Fibroblast of skin of back (primary cell): ENCODE results near the gene SPART.
A peak's percentile ranks its signal among the peaks of the same experiment; 100 is the strongest.
"Not testable (repeated sequence)": the region's sequence is repeated elsewhere in the genome, so short reads cannot be mapped to it uniquely, and the experiment has no call there.

Source experiments
- DNase-seq: peaks from one replicate; pipeline ENCODE4 v3.0.0-alpha.2; 2013

Gene SPART

DNA sequence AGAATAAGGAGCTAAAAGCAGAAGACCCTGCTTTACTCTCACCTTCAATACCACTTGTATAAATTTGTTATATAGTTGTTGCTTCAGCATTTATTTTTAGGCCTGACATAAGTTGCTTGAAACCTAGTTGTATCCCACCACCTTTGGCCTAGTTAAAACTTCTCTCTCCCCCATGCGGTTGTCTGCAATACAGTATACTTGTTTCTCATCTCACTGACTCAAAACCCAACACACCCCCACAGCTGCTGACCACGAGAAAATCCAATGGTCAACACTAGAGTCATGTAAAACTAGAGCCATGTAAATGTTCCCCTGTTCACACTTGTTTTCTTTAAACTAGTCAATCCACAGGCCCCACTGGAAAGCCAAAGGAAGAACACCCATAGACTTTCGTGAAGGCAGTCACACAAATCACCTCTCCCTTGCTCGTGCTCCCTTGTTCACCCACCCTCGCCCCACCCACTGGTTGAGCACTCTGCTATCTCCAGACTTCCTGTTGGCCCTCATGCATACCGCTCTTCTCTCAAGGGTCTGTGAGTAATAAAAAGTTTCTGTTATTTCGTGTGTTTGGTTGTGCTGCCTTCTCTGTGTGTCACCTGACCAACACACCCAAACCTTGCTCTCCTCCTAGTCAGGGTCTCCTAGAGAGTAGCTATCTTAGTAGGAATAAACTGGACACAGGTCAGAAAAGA lies 35.6 kb downstream of the SPART start:
- DNase-seq = peak; percentile 1

DNA sequence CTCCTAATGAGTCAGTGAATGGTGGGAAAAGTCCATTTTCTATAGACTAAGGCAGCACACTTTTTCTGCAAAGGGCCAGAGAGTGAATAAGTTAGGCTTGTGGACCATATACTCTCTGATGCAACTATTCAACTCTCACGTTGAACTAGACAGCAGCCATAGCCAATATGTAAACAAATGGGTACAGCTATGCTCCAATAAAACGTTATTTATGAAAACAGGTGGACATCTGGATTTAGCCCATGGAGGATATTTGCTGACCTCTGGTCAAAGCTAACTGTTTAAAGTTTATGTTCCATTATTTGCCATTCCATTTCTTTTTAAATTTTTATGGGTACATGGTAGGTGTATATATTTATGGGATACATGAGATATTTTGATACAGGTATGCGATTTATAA lies 43.9 kb downstream of the SPART start:
- no peak for DNase-seq

DNA sequence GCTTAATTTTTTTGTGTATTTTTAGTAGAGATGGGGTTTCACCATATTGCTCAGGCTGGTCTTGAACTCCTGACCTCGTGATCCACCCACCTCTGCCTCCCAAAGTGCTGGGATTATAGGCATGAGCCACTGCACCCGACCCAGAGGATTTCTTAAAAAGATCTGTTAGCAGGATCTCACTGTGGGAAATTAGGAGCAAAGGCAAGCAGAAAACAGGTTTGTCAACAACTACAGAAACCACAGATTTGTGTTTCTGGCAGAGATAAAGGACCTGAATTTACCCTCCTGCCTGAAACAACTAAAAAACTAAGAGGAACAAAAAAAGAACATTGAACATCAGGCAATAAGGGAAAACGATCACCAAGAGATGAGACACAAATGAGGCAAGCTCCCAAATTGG lies 46.7 kb downstream of the SPART start:
- DNase-seq = not testable (repeated sequence)

DNA sequence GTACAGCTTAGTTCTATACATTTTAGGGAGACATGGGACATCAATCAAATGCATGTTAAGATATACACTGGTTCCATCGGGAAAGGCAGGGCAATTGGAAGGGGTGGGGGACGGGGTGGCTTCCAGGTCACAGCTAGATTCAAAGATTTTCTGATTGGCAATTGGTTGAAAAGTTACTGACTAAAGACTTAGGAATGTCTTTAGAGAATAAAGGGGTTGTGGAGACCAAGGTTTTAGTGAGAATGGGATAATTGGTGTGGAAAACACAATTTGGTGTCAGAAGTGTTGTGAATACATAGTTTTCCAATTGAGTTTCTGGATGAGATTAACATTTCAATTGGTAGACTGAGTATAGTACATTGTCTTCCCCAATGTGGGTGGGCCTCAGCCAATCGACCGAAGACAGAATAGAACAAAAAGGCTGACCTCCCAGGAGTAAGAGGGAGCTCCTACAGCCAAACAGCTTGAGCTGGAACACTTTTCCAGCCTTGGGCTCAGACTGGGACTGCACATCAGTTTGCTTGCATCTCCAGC lies 47.6 kb downstream of the SPART start:
- peak; percentile 9 for DNase-seq

DNA sequence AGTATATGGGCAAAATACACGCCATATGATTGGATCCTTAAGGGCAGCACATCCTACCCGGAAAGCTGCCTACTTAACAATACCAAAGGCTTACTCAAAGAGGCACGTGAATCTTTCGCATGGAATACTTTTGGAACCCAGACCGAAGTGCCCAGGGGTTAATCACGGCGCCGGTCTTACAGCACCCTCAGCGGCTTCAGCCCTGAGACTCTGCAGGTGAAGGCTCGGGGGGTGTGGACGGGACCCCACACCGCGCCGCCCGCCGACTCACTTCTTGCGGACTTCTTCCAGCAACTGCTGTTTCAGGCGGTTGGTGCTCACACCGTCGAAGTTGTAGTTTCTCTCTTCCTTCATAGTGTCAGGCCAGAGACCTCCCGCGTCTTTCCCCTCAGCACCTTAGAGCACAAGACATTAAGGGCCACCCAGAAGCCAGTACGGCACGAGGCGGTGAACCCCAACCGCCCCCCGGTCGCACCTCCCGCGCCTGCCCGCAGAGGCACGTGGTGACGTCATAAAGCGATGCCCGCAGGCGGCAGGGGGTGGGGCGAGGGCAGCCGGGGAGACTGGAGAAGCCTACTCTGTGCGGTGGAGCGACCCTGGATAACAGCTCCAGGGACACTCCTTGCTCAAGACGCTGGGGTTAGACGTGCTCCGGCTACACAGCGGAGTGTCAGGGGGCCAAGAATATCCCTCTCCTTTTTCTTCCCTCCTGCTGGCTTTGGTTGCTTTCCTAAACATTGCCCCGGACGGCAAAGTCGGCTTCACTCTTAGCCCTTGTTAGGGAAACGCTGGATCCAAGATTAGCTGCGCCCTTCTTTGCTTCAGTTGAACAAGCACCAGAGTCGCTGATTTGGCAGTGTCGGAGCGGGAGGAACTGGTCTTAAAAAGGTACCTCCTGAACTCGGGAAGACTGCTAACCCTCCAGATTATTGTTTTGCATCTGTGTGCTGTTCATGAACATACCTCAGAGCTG lies 48.5 kb downstream of the SPART start, which contains the start of gene CCDC169:
TSS of gene CCDC169 (minus strand) at position 449 of the 973 bp plus-strand sequence. CDS start at position 354, 95 bp downstream.
- DNase-seq = peak; percentile 59

DNA sequence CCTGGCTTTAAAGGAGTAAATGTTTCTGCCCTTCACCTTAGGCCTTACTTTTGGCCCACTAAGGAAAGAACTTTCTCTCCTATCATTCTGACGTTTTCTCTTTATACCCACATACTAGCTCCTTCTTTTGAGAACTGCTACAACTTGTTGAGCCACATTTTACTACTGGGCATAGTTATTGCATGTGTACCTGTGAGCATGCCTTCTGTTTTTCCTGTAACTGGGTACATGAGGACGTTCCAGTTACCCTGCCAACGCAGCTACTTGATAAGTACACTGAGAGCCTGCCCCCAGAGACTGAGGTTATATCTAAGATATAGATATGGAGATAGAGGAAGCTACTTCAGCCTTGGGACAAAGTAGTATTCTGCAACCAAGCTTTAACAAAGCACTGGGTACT lies 52.1 kb downstream of the SPART start:
- DNase-seq = no peak

DNA sequence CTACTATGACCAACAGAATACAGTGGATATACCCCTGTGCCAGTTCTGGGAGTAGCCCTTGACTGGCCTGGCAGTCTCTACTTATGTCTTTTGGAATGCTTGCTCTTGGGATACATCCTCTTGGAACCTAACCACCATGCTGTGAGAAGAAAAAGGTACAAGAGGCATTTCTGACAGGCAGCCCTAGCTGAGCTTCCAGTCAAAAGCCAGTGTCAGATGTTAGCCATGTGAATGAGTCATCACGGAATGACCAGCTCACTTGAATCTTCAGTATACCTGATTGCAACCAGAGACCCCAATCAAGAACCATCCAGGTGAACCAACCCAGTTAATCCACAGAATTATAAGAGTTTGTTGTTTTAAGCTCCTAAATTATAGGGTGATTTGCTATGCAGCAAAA lies 52.7 kb downstream of the SPART start:
- DNase-seq = no peak

DNA sequence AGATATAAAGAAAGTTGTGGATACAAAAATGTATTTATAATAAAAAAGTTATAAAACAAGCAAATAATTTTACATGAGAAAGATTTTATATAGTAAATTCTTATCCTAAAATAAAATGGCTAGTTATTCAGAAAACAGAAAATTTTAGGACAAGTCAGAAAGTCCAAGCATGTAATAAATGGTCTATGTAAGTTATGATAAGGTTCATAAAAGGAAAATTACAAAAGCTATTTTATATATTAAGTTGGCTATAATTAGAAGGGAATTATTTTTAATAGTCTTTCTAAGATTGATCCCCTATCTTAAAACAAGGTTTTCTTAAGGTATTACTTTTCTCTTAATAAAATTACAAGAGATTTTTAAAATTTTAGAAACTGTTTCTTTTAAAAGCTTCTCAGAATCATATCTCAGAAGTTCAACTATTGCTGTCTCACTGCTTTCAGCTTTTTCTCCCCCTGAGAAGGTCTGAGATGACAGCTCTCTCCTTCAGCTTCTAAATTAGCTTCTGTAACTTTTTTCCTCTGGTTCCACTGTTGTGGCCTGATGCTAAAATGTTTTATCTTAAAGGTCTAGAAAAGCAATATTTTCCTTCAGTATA lies 57.3 kb downstream of the SPART start:
- no peak for DNase-seq

DNA sequence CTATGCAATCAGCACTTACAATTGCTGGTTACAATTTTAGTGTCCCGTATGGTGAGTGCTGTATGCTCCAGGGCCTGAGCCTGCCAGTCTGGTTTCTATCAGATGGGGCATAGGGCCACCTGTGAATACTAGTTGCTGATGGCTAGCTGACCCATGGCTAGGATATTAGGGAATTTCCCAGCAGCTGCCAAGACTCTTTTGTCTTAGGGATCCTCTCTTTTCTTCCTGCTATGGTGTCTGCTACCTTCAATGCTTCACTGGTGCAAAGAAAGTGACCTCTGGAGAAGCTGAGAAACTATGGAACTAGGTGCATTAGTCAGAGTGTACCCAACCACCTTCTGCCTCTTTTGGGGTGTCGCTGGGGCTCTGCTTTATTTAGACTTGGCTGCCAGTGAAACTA lies 60.2 kb downstream of the SPART start:
- no peak for DNase-seq

DNA sequence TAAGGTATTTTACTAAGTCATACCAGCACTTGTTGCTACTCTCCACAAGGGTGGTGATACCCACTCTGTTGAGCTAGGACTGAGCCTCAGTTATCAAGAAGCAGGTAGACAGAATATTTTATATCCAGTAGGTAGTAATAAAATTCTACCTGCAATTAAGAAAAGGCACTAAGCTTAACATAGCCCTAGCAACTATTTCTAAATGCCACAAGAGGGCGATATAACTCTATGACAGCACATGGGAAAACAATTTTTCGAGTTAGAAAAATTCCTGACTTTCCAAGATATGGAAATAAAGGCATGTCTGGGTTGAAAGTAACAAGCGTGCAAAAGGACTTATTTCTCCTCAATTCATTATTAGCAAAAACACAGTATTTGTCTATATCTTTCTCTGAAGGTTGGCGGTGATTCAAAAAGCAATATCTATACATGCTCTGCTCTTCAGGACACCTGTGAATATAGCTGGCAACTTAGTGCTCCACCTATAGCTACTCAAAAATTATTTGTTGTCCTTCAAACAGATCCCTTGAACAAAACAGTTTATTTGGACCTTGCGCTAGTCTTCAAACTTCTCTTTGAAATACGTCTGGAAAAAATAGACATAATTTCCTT lies 63.3 kb downstream of the SPART start:
- peak; percentile 51 for DNase-seq

DNA sequence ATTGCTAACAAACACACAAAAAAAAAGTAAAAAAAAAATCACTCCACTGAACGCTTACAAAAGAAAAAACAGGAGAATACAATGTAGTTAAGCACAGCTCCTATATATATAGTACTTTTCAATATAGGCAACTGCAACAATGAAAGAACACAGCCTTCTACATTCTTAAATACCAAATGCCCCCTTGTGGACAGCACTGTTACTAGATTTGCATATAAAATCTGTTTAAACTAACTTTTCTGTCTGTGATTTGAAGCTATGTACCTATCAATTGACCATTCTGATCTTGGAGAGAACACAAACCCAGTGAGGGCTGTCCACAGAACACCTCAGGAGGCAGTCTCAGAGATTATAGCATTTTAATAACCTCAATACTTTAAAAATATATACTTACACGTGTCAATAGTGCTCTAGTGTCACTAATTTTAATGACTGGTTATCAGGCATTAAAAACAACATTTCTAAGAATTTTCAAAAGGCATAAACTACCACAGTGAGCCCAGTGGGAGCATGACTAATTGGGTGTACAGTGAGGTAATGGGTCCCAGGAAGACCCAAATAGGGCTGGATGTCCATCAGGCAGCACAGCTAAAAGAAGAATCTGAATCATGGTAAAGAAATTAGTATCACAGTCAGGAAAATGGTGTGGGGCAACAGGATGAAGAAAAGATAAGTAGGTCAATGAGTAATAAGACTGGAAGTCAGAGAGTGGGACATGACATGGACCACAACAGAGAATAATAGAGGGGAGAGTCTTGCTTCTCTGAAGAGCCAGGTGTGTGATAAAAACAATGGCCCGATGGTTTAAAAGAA lies 70.8 kb downstream of the SPART start:
- peak; percentile 83 for DNase-seq

DNA sequence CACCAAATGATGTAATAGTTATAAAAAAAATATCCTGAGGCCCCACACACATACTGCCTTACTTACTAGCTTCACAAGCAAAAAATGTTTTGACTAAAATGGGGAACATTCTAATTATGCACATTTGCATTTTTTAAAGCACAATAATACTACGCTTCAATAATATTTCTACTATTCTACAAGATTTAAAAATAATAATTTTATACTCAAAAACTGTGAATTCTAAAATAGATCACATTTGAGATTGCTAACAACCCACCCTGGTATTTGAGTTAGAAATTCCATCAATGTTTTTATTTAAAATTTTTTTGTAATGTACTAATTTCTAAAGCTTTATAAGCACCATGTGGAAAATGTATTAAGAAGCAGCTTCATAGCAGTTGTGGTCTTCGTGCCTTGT lies 72.8 kb downstream of the SPART start:
- DNase-seq = peak; percentile 57

DNA sequence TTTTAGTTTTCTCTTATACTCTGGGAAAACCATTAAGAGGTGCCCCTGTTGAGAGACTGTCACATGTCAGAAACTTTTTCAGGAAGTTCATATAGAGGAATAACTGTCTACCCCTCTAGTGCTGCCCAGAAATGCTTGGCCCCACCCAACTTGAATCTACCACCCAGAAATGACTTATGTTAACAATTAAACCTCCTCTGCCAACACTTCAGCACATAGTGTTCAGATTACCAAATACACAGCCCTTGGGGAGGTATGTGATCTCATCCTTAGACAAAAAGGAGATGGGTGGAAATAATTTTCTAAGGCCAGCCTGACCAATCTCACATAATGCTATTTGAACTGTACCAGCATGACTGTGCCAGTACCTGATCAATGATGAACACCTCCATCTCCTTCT lies 84.2 kb downstream of the SPART start:
- peak; percentile 11 for DNase-seq

DNA sequence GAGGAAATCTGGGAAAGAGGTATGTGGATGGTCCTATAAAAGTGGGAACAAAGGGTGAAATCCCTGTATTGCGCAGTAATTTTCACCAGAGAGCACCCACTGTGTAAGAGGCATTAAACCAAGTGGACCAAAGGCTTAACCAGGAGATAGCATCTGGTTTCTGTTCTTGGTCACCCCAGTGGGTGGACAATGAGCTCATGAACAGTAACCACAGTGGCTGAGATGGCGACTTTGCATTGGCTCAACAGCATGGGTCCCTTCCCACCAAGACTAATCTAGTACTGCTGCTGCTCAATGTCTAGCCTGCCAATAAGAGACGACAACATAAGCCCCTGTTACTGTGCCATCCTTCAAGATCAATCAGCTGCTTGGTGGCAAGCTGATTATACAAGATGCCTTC lies 85.2 kb downstream of the SPART start:
- DNase-seq = no peak

DNA sequence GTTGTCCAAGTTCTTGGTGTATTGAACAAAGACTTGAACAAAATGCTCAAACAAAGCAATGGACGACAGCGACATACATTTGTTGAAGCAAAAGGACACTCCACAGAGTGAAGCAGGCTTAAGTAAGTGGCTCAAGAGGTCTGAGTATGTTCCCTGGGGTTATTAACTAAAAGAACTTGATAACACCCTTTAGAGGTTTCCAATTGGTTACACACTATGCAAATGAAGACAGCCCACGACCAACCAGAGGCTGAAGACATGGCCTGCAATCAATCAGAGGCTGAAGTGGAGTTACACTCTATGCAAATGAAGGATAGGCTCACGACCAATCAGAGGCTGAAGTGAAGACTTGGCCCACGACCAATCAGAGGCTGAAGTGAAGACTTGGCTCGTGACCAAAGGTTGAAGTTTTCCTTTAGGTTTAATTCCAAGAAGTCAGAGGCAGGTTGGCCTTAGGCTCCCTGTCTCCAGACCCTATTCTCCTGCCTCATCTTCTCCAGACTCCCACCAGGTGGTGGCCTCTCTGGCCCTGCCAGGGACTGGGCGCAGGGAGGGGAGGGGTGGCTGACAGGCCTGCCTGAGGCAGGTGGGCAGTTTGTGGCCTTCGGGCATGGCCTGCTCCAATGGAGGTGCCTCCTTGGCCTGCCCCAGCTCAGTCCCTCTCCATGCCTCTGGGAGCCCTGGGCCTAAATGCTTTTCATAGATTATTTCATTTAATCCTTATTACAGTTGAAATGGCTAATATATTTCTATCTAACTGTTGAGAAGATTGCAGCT lies 86.6 kb downstream of the SPART start:
- DNase-seq = no peak

DNA sequence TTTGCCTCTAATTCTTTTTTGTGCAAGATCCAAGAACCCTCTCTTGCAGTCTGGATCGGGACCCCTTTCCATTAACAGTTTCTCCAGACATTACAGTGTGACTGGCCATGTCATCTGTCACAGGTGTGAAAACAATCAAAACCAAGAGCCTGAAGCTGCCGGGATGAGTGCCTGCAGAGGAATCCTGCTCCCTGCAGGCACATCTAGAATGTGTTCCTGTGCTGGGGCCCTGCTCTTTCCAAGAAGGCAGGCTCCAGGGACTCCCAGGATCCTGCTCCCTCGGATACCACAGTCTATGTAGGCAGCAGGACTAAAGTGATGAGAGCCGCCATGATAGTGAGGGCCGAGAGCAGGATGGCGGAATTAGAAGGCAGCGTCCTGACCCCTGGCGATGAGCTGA lies 87.4 kb downstream of the SPART start:
- DNase-seq = no peak
